ENCODE results near the gene GCC2. TPM values are rescaled to one million over a fixed set of nuclear protein-coding genes. Genes with fewer than 3 reads are reported as not detected.
"Not testable (repeated sequence)": the region's sequence is repeated elsewhere in the genome, so short reads cannot be mapped to it uniquely, and the experiment has no call there.

The GCC2 gene
- total RNA-seq, 1 experiment from 2014 or later, result 15.8 TPM

DNA sequence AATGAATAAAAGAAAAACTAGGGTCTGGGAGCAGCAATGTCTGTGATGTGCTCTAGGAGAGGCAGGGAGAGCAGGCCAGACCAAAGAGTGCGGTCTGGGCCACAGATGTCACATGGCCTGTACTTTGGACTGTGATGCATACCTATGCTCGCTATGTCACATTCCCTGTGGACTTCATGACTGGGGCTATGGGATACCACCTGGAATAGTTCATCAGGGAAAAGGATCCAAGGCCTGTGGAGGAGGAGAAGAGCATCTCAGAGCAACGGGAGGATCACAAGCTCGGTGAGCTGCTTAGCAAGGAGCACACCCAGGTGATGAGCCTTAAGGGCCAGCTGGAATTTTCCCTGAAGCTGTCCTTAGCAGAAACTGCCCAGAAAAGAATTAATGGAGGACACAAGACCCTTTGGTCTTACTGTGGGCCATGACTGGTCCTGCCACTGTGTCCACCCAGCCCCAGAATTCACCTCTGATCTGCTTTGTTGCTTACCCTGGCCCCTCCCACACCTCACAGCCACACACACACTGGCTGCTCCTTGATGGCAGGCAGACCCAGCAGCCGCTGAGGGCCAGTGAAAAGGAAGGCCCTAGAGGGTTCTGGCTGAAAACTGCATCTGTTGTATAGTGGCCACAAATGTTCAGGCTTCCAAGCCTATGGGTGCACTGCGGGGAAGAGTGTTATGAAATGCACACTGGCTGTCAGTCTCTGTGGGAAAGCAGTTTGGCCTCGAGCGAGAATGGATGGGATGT is 25.3 kb upstream of the GCC2 start:
- no peaks in the 10 kb centered on the region for H3K36me3 ChIP-seq (replicated peaks; ENCODE audit: control insufficient read depth, insufficient read depth, low read length)
- H3K27me3 ChIP-seq (ENCODE audit: control insufficient read depth, insufficient read depth, low read length), result no peaks in the 10 kb centered on the region

DNA sequence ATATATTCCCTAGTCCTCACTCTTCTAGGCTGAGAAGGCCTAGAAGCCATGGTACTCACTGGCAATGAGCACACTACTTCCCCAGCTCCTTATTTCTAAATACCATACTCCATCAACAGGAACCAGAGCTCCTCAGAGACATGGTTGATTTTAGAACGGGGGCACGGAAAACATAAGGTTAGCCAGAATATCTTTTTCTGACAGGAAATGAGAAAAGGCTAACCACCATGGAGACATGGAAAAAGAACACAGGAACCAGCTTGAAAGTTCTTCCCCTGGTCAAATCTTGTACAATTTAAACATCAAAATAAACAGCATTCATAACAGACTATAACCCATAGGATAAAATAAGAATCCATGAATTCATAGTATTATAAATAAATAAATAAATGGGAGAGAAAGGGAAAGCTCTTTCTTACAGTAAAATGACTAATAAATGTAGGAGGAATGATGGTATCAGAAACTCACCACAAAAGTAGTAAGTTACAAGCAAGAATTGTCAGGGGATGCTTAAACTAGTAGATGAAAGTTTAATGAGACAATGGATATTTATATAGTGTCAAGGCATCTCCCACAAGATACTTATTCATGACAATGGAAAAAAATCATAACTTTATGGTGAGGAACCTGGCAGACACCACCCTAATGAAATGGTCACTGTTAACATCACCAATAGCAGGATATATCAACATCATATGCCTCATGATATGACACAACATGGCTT is 20.6 kb upstream of the GCC2 start:
- Histone ChIP-seq H3K27me3 (ENCODE audit: control insufficient read depth, insufficient read depth, low read length) (no peaks in the 10 kb centered on the region), H3K36me3 (replicated peaks; ENCODE audit: control insufficient read depth, insufficient read depth, low read length) (no peaks in the 10 kb centered on the region), H3K4me3 (ENCODE audit: insufficient read depth, low read depth, low read length) (no peak overlapping the region)
- no peak for DNase-seq

More for the DNA sequence above, 25.3 kb upstream of the GCC2 start:
- H3K4me3 ChIP-seq (ENCODE audit: insufficient read depth, low read depth, low read length), result no peak overlapping the region
- DNase-seq, result no peak

- H3K4me3 ChIP-seq (ENCODE audit: insufficient read depth, low read depth, low read length); H3K27me3 ChIP-seq (ENCODE audit: control insufficient read depth, insufficient read depth, low read length); DNase-seq; H3K36me3 ChIP-seq (replicated peaks; ENCODE audit: control insufficient read depth, insufficient read depth, low read length): not testable (repeated sequence)
These were observed 13.4 kb upstream of the GCC2 start for GRCh38 chr2:108435578-108435977.

GRCh38 chr2:108436976-108437375 is 12.0 kb upstream of the GCC2 start:
- Histone ChIP-seq H3K27me3 (ENCODE audit: control insufficient read depth, insufficient read depth, low read length) (no peaks in the 10 kb centered on the region), H3K4me3 (ENCODE audit: insufficient read depth, low read depth, low read length) (no peak overlapping the region), H3K36me3 (replicated peaks; ENCODE audit: control insufficient read depth, insufficient read depth, low read length) (no peaks in the 10 kb centered on the region)

GRCh38 chr2:108441712-108442111 is 7.3 kb upstream of the GCC2 start:
- no peak for DNase-seq
- Histone ChIP-seq H3K27me3 (ENCODE audit: control insufficient read depth, insufficient read depth, low read length) (no peaks in the 10 kb centered on the region), H3K36me3 (replicated peaks; ENCODE audit: control insufficient read depth, insufficient read depth, low read length) (no peaks in the 10 kb centered on the region), H3K4me3 (ENCODE audit: insufficient read depth, low read depth, low read length) (no peak overlapping the region)

More at GRCh38 chr2:108436976-108437375, 12.0 kb upstream of the GCC2 start:
- DNase-seq, result no peak

- H3K36me3 ChIP-seq (replicated peaks; ENCODE audit: control insufficient read depth, insufficient read depth, low read length), result no peaks in the 10 kb centered on the region
- H3K27me3 ChIP-seq (ENCODE audit: control insufficient read depth, insufficient read depth, low read length), result no peaks in the 10 kb centered on the region
- no peak for DNase-seq
- no peak overlapping the region for H3K4me3 ChIP-seq (ENCODE audit: insufficient read depth, low read depth, low read length)
These were observed 3.8 kb upstream of the GCC2 start for GRCh38 chr2:108444941-108445840.

DNA sequence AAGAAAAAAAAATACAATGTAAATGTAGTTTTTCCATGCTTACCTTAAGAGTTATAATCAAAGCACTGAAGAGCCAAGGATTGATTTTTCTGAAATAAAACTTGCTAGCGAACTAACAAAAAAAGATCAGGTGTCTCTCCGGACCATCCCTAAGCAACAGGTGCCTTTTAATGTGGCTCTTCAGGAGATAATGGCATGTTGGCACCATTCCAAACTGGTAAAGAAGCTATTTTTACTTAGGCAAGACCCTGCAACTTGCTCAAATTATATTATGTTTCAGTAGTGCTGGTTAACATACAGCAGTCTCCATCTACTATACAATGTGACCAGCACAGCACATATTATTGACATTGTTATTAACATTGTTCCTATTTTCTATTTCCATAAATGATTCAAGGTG is 2.3 kb upstream of the GCC2 start:
- Histone ChIP-seq H3K36me3 (replicated peaks; ENCODE audit: control insufficient read depth, insufficient read depth, low read length) (no peaks in the 10 kb centered on the region; the same call in 1 of the 2 replicates), H3K27me3 (ENCODE audit: control insufficient read depth, insufficient read depth, low read length) (no peaks in the 10 kb centered on the region), H3K4me3 (ENCODE audit: insufficient read depth, low read depth, low read length) (no peak overlapping the region)
- DNase-seq, result no peak

DNA sequence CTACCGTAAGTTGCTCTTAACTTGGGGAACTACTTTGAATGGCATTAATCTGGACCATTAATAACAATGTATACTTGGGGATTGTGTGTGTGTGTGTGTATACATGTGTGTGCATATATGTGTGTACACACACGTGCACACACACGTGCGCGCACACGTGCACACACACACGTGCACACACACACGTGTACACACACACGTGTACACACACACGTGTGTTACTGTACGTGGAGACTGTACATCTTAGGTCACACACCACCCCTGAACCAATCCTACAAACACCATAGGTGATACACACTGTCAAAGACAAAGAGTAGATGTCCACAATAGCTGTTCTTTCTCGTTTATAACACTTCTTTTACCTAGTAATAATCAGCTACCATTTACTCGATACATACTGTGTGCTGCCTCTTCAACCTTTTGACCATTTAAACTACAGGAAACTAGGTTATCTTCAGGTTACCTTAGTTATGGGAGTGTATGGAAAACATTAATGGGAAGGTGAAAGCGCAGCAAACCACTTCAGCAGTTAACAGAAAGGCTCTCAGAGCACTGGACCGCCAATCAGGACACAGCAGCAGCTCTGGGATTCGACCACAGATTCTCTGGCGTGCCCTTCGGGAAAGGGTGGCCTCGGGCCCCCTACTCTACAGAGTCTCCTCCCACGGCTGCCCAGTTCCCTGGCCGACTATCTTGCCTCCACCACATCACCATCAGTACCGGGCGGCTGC is 894 bp upstream of the GCC2 start:
- no peak for DNase-seq
- Histone ChIP-seq H3K27me3 (ENCODE audit: control insufficient read depth, insufficient read depth, low read length) (no peaks in the 10 kb centered on the region), H3K36me3 (replicated peaks; ENCODE audit: control insufficient read depth, insufficient read depth, low read length) (peaks cover 4% of the 10 kb centered on the region), H3K4me3 (ENCODE audit: insufficient read depth, low read depth, low read length) (peak overlapping the region; percentile 87)

DNA sequence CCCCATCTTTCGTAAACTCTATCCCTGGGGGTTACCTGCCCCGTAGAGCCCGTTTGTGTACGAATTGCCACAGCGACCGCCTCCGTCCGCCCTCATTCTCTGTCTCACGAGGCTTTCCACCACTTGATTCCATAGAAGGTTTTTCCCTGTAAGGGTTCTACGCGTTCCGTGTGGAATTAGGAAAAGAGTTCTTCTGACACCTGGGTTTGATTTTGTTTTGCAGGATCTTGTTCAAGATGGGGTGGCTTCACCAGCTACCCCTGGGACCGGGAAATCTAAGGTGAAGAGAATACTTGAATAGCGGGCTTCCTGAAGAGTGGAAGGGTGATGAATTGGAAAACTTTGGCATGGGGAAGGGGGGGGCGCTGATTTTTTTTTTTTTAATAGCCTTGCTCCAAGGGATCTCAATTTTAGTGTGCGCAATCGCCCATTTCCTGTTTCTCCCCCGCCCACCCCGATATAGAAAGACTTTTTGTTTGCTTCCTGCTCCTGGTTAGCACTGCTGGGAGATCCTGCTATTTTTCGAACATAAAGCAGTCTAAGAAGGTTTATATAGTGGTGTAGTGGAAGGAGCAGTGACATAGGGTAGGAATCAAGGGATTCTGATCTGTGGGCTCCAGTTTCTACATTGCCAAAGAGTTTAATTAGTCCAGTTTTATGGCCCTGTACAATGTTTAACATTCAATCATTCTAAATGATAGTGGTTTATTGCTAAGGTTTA is 564 bp downstream of the GCC2 start:
- no peaks in the 10 kb centered on the region for H3K27me3 ChIP-seq (ENCODE audit: control insufficient read depth, insufficient read depth, low read length)
- peak overlapping the region; percentile 87 for H3K4me3 ChIP-seq (ENCODE audit: insufficient read depth, low read depth, low read length)
- DNase-seq, result peak; percentile 29
- peaks cover 12% of the 10 kb centered on the region for H3K36me3 ChIP-seq (replicated peaks; ENCODE audit: control insufficient read depth, insufficient read depth, low read length)

DNA sequence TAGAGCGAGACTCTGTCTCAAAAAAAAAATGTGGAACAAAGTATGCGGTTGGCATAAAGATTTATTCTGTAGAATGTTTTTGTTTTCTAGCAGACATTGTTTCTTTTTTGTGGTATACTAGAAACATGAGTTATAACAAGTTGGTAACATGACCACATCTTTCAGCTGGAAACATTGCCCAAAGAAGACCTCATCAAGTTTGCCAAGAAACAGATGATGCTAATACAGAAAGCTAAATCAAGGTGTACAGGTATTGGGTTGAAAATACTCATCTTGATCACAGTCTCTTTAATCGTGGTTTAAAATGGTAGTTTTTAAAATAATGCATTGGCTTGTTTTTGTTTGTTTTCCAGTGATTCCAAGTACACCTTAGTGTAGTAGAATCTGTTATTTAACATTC is 1.9 kb downstream of the GCC2 start:
- Histone ChIP-seq H3K27me3 (ENCODE audit: control insufficient read depth, insufficient read depth, low read length) (no peaks in the 10 kb centered on the region), H3K36me3 (replicated peaks; ENCODE audit: control insufficient read depth, insufficient read depth, low read length) (peaks cover 12% of the 10 kb centered on the region), H3K4me3 (ENCODE audit: insufficient read depth, low read depth, low read length) (no peak overlapping the region)
- DNase-seq, result no peak

GRCh38 chr2:108451976-108452375 is 3.0 kb downstream of the GCC2 start:
- no peak for DNase-seq
- Histone ChIP-seq H3K36me3 (replicated peaks; ENCODE audit: control insufficient read depth, insufficient read depth, low read length) (peaks cover 14% of the 10 kb centered on the region), H3K27me3 (ENCODE audit: control insufficient read depth, insufficient read depth, low read length) (no peaks in the 10 kb centered on the region), H3K4me3 (ENCODE audit: insufficient read depth, low read depth, low read length) (no peak overlapping the region)

GRCh38 chr2:108453530-108453929 is 4.5 kb downstream of the GCC2 start:
- H3K36me3 ChIP-seq (replicated peaks; ENCODE audit: control insufficient read depth, insufficient read depth, low read length), result peaks cover 14% of the 10 kb centered on the region
- H3K27me3 ChIP-seq (ENCODE audit: control insufficient read depth, insufficient read depth, low read length); H3K4me3 ChIP-seq (ENCODE audit: insufficient read depth, low read depth, low read length); DNase-seq: not testable (repeated sequence)

DNA sequence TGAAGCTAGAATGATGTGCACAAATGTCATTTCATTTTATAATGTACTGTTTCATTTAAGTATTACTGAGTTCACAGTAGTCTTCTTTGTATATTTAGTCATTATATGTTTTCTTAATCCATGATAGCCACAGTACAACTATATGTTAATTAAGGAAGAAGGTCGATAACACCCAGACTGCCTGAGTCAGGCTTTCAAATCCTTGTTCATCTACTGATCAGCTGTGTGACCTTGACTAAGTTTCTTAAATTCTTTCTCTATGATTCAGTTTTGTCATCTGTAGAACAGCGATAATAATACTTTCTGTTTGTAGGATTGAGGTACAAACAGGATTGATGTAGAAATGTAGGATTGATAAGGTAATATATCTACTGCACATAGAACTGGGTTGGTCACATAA is 5.4 kb downstream of the GCC2 start:
- no peak overlapping the region for H3K4me3 ChIP-seq (ENCODE audit: insufficient read depth, low read depth, low read length)
- no peak for DNase-seq
- H3K27me3 ChIP-seq (ENCODE audit: control insufficient read depth, insufficient read depth, low read length), result no peaks in the 10 kb centered on the region
- peaks cover 14% of the 10 kb centered on the region for H3K36me3 ChIP-seq (replicated peaks; ENCODE audit: control insufficient read depth, insufficient read depth, low read length)

All from H7 (cell line).